HepG2 (cell line): ENCODE results near the gene TBC1D1. TPM values are rescaled to one million over a fixed set of nuclear protein-coding genes. Genes with fewer than 3 reads are reported as not detected.

Experiments used
- ATAC-seq: fragments of 200-7000 bp; cut with Tn5 transposase; 3 replicates; pipeline ENCODE4 v1.9.1; 2020; ENCODE audit warnings: mild to moderate bottlenecking, moderate library complexity
- BruUV-seq: library from RNA; stranded (reverse); fragments of 400-500 nt; replicated peaks from 2 replicates; lab custom pipeline; 2021; lab: Mats Ljungman, UMichigan
- CTCF ChIA-PET: fragments of 300-600 bp; formaldehyde crosslinking; extraction: SDS; loops from one replicate; lab custom pipeline; 2021; ENCODE audit warnings: low total read pairs, inconsistent platforms, low intra/inter-chr PET ratio; lab: Yijun Ruan, JAX
- POLR2A ChIA-PET: fragments of 350-600 bp; sonication (Branson Sonifier 250); formaldehyde crosslinking; loops from one replicate; lab custom pipeline; 2020; ENCODE audit warnings: antibody characterized with exemption, inconsistent platforms; lab: Yijun Ruan, JAX
- DNase-seq: peaks from one replicate; pipeline ENCODE4 v3.0.0-alpha.2; 2015; ENCODE audit warnings: low spot score
- FAIRE-seq: peaks from 3 replicates; lab custom pipeline; 2011; peaks lifted over from hg19 to GRCh38; lab: Jason Lieb, UNC
- H2AFZ ChIP-seq: one replicate; pipeline ENCODE4 v1.6.1; 2011; ENCODE audit warnings: low read length, inconsistent platforms
- H3K27ac ChIP-seq: fragments of 300-600 bp; 3 replicates; pipeline ENCODE4 v1.8.0; 2011; ENCODE audit warnings: mixed run types, mild to moderate bottlenecking, mixed read lengths, low read length, inconsistent platforms; ENCODE audit not compliant: insufficient read depth; ENCODE audit errors: extremely low read length
- H3K27me3 ChIP-seq, 2 experiments: fragments of 200-600 bp in 1 of 2; 2 replicates in 1 of 2; 3 replicates in 1 of 2; pipeline versions ENCODE4 v1.6.0 to v1.8.0; 2011; ENCODE audit warnings: low read length in 2 of 2, mild to moderate bottlenecking in 2 of 2, moderate library complexity in 2 of 2, inconsistent platforms in 1 of 2; ENCODE audit not compliant: insufficient read depth in 2 of 2, control insufficient read depth in 1 of 2
- H3K36me3 ChIP-seq, 2 experiments: fragments of 200-600 bp in 1 of 2; replicated peaks in 1 of 2; 2 replicates in 1 of 2; 3 replicates in 1 of 2; pipeline versions ENCODE4 v1.5.1 to v1.8.0; 2011; ENCODE audit warnings: low read length in 2 of 2, inconsistent platforms in 1 of 2; ENCODE audit not compliant: insufficient read depth in 2 of 2, control insufficient read depth in 1 of 2
- H3K4me1 ChIP-seq: 2 replicates; pipeline ENCODE4 v1.5.1; 2012; ENCODE audit warnings: low read length, inconsistent platforms; ENCODE audit not compliant: insufficient read depth
- H3K4me2 ChIP-seq: 2 replicates; pipeline ENCODE4 v1.6.0; 2011; ENCODE audit warnings: low read depth, low read length, inconsistent platforms
- H3K4me3 ChIP-seq, 3 experiments: fragments of 200-600 bp in 1 of 3; sonication (generic), shearing (Covaris generic) in 1 of 3; replicated peaks in 1 of 3; 2 replicates each; pipeline ENCODE4 v1.5.1; 2011 to 2016; ENCODE audit warnings: low read length in 3 of 3, inconsistent platforms in 2 of 3, low read depth in 2 of 3, mild to moderate bottlenecking in 2 of 3, control low read depth in 1 of 3, mixed read lengths in 1 of 3; ENCODE audit not compliant: insufficient read depth in 1 of 3
- H3K79me2 ChIP-seq: one replicate; pipeline ENCODE4 v1.6.1; 2011; ENCODE audit warnings: low read length, inconsistent platforms; ENCODE audit not compliant: insufficient read depth
- H3K9ac ChIP-seq: 2 replicates; pipeline ENCODE4 v1.6.0; 2011; ENCODE audit warnings: mild to moderate bottlenecking, low read depth, low read length, inconsistent platforms; ENCODE audit not compliant: insufficient read depth
- H3K9me3 ChIP-seq: 2 replicates; pipeline ENCODE4 v1.5.1; 2012; ENCODE audit warnings: mild to moderate bottlenecking, low read length
- H4K20me1 ChIP-seq: 2 replicates; pipeline ENCODE4 v1.6.0; 2011; ENCODE audit warnings: inconsistent platforms, mild to moderate bottlenecking, low read length, moderate library complexity; ENCODE audit not compliant: insufficient read depth
- HCFC1 ChIP-seq: fragments of 150-350 bp; IDR thresholded peaks from 2 replicates; pipeline ENCODE4 v1.6.1; 2014; ENCODE audit warnings: low read depth, low read length
- NCOR1 ChIP-seq: fragments of 200-600 bp; sonication (generic); IDR thresholded peaks from 2 replicates; pipeline ENCODE4 v1.7.0; 2017; ENCODE audit warnings: antibody characterized with exemption, low read length, borderline replicate concordance
- PITX1 ChIP-seq: sonication (generic); formaldehyde crosslinking; IDR thresholded peaks from 2 replicates; pipeline ENCODE4 v1.5.1; 2020; ENCODE audit warnings: mild to moderate bottlenecking, missing genetic modification reagents
- SALL1 ChIP-seq: sonication (generic); formaldehyde crosslinking; IDR thresholded peaks from 2 replicates; pipeline ENCODE4 v1.8.0; 2022; ENCODE audit warnings: mild to moderate bottlenecking, missing genetic modification reagents
- TBX2 ChIP-seq: sonication (generic); formaldehyde crosslinking; IDR thresholded peaks from 2 replicates; pipeline ENCODE4 v1.5.0; 2020; ENCODE audit warnings: missing genetic modification reagents, mild to moderate bottlenecking, borderline replicate concordance
- ZNF550 ChIP-seq: sonication (generic); formaldehyde crosslinking; IDR thresholded peaks from 2 replicates; pipeline ENCODE4 v1.4.0; 2020; ENCODE audit warnings: mild to moderate bottlenecking, missing genetic modification reagents, borderline replicate concordance
- ZNF704 ChIP-seq: sonication (generic); formaldehyde crosslinking; IDR thresholded peaks from 2 replicates; pipeline ENCODE4 v1.8.1; 2023; ENCODE audit warnings: mild to moderate bottlenecking, inconsistent platforms, moderate library complexity, missing genetic modification reagents, borderline replicate concordance
- ZNF878 ChIP-seq: sonication (generic); formaldehyde crosslinking; IDR thresholded peaks from 2 replicates; pipeline ENCODE4 v1.8.1; 2023; ENCODE audit warnings: mild to moderate bottlenecking, missing genetic modification reagents, moderate library complexity
- ZXDC ChIP-seq: sonication (generic); formaldehyde crosslinking; IDR thresholded peaks from 2 replicates; pipeline ENCODE4 v1.5.0; 2020; ENCODE audit warnings: mild to moderate bottlenecking, missing genetic modification reagents
- WGBS: methylation state at CpG from one replicate; pipeline ENCODE4 v1.1.6; 2017; ENCODE audit warnings: low lambda C conversion rate; 5-methylcytosine and 5-hydroxymethylcytosine counted together
- in situ Hi-C: cut with HindIII; loops from 2 replicates; pipeline ENCODE4 v1.10.0; 2017; ENCODE audit warnings: low pct_unique_long_range_greater_than_20kb; ENCODE audit not compliant: extremely low pct_ligation_motif_present
- intact Hi-C: fragments of 100-400 bp; cut with micrococcal nuclease; formaldehyde crosslinking; loops from one replicate; pipeline ENCODE4 v1.10.0; 2022; ENCODE audit not compliant: unreplicated experiment
- polyA plus RNA-seq, 8 experiments: library from polyadenylated mRNA; depleted of rRNA in 3 of 8; stranded (reverse) in 7 of 8; unstranded in 1 of 8; fragments of >200 nt; fragmentation: Illumina TruSeq in 4 of 8; extraction: Trizol in 4 of 8; gene quantifications; 2 replicates each; pipeline versions ENCODE4 v1.2.1 to v1.2.3, GENCODE V29; 2011 to 2016; ENCODE audit warnings: low read depth in 4 of 8, missing spikeins in 1 of 8, mixed read lengths in 1 of 8; ENCODE audit not compliant: insufficient read depth in 1 of 8
- total RNA-seq, 5 experiments: library from RNA; depleted of rRNA; stranded (reverse); fragments of >200 nt; fragmentation: Illumina TruSeq; extraction: Trizol; gene quantifications; 2 replicates each; pipeline ENCODE4 v1.2.3, GENCODE V29; 2016; ENCODE audit warnings: low read depth in 1 of 5

TBC1D1 gene
- total and polyA plus RNA-seq, 2 of the 13 experiments (the other 11 are each of a cell fraction or from before 2014, with no cell fraction given), result 37.3 to 62.8 TPM

- Histone ChIP-seq H3K79me2 (no peaks in the 10 kb centered on the region), H3K4me2 (peak overlapping the region; percentile 49), H4K20me1 (no peaks in the 10 kb centered on the region), H3K9me3 (no peaks in the 10 kb centered on the region), H3K36me3 (peaks cover under 1 to 3% of the 10 kb centered on the region in 2 experiments; a peak in 3 of 5 replicates), H3K27me3 (no peaks in the 10 kb centered on the region), H3K9ac (peak overlapping the region; percentile 41), H3K27ac (peak overlapping the region; percentile 70), H3K4me1 (peaks cover 41% of the 10 kb centered on the region), H3K4me3 (peak overlapping the region in 1 of 3 experiments; percentile 10; a peak in 1 of 6 replicates), H2AFZ (no peak overlapping the region)
- 19% methylated on average over 3 of the region's 3 CpGs for WGBS
- intact Hi-C loops, result no loop called here
- ChIA-PET POLR2A (interaction anchor here (0.9 to 4.3 kb wide), 7 partner anchors 8 to 51 kb away, joined by 3 to 38 read pairs (median 8); no protein-coding TSS in a partner anchor), CTCF (no interaction called here)
- FAIRE-seq, result no peak
- in situ Hi-C loops, result no loop called here
- BruUV-seq, result TSS peak; percentile 68
- no peak; the same call in none of the 3 replicates for ATAC-seq
- TF ChIP-seq SALL1 (CRISPR knock-in tag) (no peak; the same call in 1 of the 2 replicates), NCOR1 (no peak), TBX2 (0 out of 2 replicates have a peak, but pooled peaks have one; percentile 23), ZNF704 (no peak), PITX1 (0 out of 2 replicates have a peak, but pooled peaks have one; percentile 0), HCFC1 (no peak), ZXDC (no peak), ZNF878 (0 out of 2 replicates have a peak, but pooled peaks have one; percentile 10), ZNF550 (no peak)
- no peak for DNase-seq
Measured at GRCh38 chr4:38109370-38109769, 218.5 kb downstream of the TBC1D1 start.
